HG02798 (cell line): ENCODE measurements around the gene TLE2.

ENCODE experiments used
- ATAC-seq: cut with Tn5 transposase; IDR thresholded peaks from one replicate; pipeline ENCODE4 v1.9.1; 2021; ENCODE audit warnings: mild to moderate bottlenecking; ENCODE audit not compliant: unreplicated experiment, poor library complexity

TLE2 gene

DNA sequence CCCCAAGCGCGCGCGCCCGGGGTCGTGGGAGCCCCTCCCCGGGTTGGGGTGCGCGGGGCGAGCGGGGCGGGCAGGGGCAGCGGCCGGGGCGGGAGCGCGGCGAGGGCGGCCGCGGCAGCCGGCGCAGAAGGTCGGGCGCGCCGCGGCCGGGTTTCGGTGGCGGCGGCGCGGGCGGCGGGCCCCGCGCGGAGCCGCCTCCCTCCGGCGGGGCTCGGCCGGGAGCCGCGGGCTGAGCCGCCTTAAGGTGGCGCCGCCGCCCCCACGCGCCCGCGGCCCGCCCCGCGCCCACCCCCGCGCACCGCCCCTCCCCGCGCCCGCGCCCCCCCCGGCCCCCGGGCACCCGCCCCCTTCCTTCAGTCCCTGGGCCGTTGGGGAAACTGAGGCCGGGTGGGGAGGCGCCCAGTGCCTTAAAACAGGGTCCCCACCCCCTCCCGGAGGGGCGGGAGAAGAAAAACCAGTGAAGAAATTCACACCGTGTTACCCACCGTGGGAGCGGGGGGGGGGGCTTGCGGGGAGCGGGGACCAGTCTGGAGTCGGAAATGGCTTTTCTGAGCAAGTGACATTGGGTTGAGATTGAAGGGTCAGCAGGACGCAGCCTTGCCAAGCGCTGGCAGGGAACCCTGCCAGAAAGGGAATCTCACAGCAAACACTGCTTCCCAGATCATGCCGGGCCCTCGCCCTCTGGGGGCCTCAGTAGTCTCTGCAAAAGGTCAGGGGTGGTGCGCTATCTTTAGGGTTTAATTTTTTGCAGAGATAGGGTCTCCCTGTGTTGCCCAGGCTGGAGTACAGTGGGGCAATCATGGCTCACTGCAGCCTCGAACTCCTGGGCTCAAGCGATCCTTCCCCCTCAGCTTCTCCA is at the start of gene TLE2:
Gene TLE2, minus strand, starts transcription at position 216 of the 859 bp plus-strand sequence. CDS start 376 bp downstream, outside the sequence.
- ATAC-seq, result no peak

DNA sequence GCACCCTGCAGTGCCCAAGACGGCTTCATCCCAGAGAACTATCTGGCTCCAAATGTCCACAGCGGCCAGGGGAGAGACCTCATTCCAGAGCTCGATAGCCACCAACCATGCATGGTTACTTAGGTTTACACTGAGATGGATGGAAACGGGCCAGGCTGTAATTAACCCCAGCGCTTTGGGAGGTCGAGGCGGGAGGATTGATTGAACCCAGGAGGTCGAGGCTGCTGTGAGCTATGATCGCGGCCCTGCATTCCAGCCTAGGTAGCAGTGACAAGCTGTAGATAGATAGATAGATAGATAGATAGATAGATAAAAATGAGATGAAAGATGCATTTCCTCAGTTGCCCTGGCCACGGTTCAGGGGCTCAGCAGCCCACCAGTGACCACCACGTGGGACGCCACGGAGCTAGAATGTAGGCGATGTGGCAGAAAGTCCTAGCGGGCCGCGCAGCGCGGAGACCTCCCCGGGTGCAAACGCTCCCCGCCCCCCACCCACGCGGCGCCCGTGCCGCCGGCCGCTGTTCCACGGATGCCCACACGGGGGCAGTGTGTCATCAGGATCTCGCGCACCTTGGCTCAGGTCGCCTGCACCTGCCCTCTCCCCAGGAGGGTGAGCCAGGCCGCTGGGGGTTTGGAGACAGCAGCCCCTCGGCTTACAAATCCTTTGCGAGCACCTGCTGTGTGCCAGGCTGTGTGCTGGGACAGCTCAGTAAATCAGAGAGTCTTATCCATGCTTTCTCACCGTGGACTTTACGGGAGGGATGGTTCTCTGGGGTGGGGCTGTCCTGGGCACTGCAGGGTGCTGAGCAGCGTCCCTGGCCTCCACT is 46.7 kb upstream of the TLE2 start:
- ATAC-seq, result peak; percentile 41

- no peak for ATAC-seq
Observed at GRCh38 chr19:3073931-3074595, 45.0 kb upstream of the TLE2 start.

DNA sequence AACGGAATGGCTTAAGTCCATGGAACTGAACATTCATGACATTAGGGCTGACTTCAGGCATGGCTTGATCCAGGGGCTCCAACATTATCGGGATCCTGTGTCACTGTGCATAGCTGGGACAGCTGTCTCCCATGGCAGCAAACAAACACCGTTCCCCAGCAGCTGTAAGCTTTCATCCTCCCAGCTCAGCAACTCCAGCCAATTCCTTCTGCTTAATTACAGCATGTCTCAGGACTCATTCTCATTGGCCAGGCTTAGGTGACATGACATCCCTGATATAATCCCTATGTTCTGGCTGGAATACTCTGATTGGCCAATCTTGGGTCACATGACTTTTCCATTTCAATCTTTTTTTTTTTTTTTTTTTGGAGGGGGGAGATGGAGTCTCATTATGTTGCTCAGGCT is 44.1 kb upstream of the TLE2 start:
- no peak for ATAC-seq

- ATAC-seq, result no peak
Observed at GRCh38 chr19:3071768-3072167, 42.7 kb upstream of the TLE2 start.

DNA sequence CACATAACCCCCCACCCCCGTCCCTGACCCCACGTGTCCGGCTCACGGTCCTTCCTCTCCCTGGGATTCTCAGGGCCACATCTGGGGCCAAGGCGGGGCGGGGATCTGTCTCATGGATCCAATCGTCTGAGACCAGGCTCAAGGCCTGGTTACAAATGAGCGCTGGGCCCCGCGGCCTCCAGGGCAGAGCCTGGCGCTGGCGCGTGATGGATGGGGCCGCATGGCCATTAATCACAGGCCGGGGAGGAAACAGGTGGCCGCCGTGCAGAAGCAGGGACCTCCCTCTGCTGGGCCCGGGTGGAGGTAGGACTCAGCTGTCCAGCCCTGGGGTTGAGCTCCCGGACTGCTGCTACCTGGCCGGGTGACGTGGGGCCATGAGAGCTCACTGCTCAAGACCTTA is 39.0 kb upstream of the TLE2 start:
- ATAC-seq, result no peak

DNA sequence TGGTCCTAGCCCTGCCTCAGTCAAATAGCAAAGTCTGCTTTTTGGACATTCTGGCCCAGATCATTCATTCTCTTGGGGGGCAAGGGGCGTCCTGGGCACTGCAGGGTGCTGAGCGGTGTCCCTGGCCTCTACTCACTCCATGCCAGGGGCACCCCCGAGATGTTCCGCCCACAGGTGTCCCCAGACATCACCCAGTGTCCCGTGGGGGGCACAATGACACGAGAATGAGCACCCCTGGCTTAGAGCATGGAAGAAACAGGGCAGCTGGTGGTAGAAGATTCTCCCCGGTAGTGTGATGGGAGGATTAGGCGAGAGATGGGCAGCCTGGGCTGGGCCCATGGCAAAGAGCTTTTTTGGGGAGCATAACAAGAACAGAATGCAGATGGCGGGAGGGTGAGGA is 38.5 kb upstream of the TLE2 start:
- ATAC-seq, result no peak

DNA sequence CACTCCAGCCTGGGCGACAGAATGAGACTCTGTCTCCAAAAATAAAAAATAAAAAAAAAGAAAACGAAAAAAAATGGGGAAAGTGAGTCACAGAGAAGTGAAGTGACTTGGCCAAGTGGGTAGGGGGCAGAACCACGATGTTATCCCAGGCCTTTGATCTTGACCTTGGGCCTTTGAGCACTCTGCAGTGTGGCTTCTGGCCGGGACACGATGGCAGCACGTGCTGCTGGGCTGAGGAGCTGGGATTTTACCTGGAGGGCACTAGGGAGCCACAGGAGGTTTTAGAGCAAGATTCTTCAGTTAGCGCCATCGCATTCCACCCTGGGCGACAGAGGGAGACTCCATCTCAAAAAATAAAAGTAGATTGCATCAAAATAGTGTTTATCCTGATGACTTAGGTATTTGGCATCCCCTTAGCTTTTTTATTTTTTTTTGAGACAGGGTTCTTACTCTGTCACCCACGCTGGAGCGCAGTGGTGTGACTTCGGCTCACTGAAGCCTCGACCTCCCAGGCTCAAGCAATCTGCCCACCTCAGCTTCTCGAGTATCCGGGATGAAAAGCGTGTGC is 37.5 kb upstream of the TLE2 start:
- no peak for ATAC-seq

DNA sequence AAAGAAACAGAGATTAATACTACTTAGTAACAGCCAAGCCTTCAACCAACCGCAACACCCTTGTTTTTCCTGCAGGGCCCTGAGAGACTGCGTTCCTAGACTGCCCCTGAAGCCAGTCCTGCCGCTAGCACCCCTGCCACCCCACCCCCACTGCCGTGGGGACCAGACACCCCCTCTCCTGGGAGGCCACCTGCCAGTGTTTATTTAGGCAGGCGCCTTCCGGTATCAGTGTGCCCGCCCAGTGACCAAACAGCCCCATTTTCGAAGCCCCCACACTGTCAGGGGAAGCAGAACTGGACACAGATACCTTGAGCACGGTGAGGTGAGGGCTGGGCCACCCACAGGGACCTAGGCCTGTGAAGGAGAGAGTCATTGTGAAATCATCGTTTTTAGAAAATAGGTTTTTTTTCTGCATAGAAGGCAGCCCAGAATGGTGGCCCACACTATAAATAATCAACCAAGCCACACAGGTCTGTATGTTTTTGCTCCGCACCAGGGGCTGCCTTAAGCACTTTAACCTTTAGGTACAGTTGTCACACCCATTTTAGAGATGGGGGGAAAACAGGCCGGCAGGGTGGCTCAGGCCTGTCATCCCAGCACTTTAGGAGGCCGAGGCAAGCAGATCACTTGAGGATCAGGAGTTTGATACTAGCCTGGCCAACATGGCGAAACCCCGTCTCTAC is 36.7 kb upstream of the TLE2 start:
- ATAC-seq, result peak; percentile 60

GRCh38 chr19:3064011-3064330 is 34.9 kb upstream of the TLE2 start:
- no peak for ATAC-seq

DNA sequence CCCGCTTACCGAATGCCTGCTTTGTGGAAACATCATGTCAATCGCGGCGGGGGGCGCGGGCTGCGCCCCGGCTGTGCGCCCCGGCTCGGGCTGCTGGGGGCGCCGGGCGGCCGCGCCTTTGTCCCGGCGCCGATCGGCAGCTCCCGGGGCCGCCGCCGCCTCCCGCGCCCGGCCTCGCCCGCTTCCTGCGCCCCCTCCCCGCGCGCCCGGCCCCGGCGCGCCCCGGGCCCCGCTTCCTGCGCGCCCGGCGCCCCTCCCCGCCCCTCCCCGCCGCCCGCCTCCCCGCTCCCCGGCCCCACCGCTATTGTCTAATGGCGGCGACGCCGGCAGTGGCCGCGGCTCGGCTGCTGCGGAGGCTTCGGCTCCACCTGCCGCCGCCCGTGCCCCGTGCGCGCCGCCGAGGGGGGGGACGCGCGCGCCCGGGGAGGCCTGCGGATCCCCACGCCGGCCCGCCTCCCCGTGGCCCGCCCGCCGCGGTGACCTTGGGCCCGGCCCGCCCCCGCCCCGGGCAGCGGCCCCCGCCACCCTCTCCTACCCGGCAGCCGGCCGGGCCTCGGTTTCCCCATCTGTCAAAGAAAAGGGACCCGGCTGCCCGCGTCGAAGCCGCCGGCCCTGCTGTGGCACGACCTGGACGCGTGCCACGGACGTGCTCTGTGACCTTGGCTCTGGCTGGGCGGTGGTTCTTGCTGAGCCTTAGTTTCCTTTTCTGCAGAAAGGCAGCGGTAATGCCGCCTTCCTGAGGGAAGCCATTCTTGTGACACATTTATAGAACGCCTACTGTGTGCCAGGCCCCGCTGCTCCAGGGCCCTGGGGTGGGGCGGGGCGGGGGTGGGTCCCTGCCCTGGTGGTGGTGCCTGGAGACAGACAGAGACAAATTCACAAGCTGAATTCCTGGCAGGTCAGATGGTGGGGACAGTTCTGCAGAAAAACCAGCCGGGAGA is 33.4 kb upstream of the TLE2 start, which contains the start of gene TLE5:
Gene TLE5, minus strand, starts transcription at position 331 of the 941 bp plus-strand sequence. Its CDS starts 295 bp downstream, at position 36.
- ATAC-seq, result peak; percentile 45

GRCh38 chr19:3061182-3062161 is 32.4 kb upstream of the TLE2 start:
- peak; percentile 45 for ATAC-seq

GRCh38 chr19:3060857-3061181 is 31.7 kb upstream of the TLE2 start:
- no peak for ATAC-seq

GRCh38 chr19:3059653-3060052 is 30.6 kb upstream of the TLE2 start:
- no peak for ATAC-seq

DNA sequence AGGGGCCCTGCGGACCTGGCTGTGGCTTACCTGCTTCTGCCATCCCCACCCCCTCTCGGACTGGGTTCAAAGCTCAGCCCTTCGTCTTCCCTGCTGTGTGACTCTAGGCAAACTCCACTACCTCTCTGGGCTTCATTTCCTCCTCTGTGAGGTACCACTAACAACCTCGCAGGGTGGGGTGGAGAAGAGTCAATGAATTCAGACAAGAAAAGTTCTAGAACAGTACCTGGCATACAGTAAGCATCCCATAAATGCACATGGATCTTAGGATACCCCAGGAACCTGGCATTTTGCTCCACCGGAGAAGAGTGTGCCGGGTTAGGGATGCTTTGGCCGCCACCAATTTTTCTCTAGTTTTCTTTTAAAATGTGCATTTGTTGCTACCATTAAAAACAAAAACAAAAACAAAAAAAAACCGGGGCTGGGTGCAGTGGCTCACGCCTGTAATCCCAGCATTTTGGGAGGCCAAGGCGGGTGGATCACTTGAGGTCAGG is 29.8 kb upstream of the TLE2 start:
- no peak for ATAC-seq

GRCh38 chr19:3058009-3058820 is 29.1 kb upstream of the TLE2 start:
- no peak for ATAC-seq

- no peak for ATAC-seq
Observed at GRCh38 chr19:3057275-3057714, 28.2 kb upstream of the TLE2 start.
